Esophagus muscularis mucosa (tissue), 4 donors: ENCODE data around the gene OR6B2. TPM values are rescaled to one million over a fixed set of nuclear protein-coding genes. Genes with fewer than 3 reads are reported as not detected.
A peak's percentile ranks its signal among the peaks of the same experiment; 100 is the strongest.

ENCODE experiments used
- DNase-seq: peaks from one replicate; pipeline ENCODE4 v3.0.0-alpha.2; 2017; ENCODE audit errors: extremely low spot score
- H3K27ac ChIP-seq, 4 donors: fragments of 200-600 bp; sonication (generic); replicated peaks in 1 of 4; 1 replicate in 3 of 4; 2 replicates in 1 of 4; pipeline ENCODE4 v1.5.1; 2016 to 2019; ENCODE audit warnings: mild to moderate bottlenecking in 1 of 4
- H3K27me3 ChIP-seq, 4 donors: fragments of 200-600 bp; sonication (generic); one replicate each; pipeline versions ENCODE4 v1.5.1 to v1.6.0; 2016 to 2019
- H3K36me3 ChIP-seq, 4 donors: fragments of 200-600 bp; sonication (generic); one replicate each; pipeline ENCODE4 v1.5.1; 2016 to 2019
- H3K4me1 ChIP-seq, 4 donors: fragments of 200-600 bp; sonication (generic); one replicate each; pipeline ENCODE4 v1.5.1; 2016 to 2019
- H3K4me3 ChIP-seq, 4 donors: fragments of 200-600 bp; sonication (generic); 1 replicate in 2 of 4; 2 replicates in 2 of 4; pipeline ENCODE4 v1.5.1; 2016 to 2019; ENCODE audit warnings: mild to moderate bottlenecking in 4 of 4, moderate library complexity in 1 of 4
- H3K9me3 ChIP-seq, 4 donors: fragments of 200-600 bp; sonication (generic); 1 replicate in 3 of 4; 2 replicates in 1 of 4; pipeline ENCODE4 v1.5.1; 2016 to 2019
- EP300 ChIP-seq: sonication (generic); formaldehyde crosslinking; IDR thresholded peaks from one replicate; pipeline ENCODE4 v1.6.1; 2017; ENCODE audit warnings: antibody characterized with exemption
- POLR2A ChIP-seq: fragments of 450-650 bp; IDR thresholded peaks from one replicate; pipeline ENCODE4 v1.6.1; 2017; ENCODE audit warnings: antibody characterized with exemption, moderate library complexity, mild to moderate bottlenecking, low read depth
- POLR2AphosphoS5 ChIP-seq, 2 donors: sonication (generic); formaldehyde crosslinking; IDR thresholded peaks; one replicate each; pipeline ENCODE4 v1.6.1; 2017; ENCODE audit warnings: antibody characterized with exemption in 2 of 2
- WGBS: methylation state at CpG from one replicate; pipeline ENCODE4 v1.1.5; 2018; 5-methylcytosine and 5-hydroxymethylcytosine counted together
- intact Hi-C: fragments of 100-400 bp; cut with DNase I; formaldehyde crosslinking; loops from one replicate; pipeline ENCODE4 v1.15.1; 2023
- total RNA-seq, 4 donors: library from RNA; depleted of rRNA; stranded (reverse); fragments of >200 nt; gene quantifications; one replicate each; pipeline versions ENCODE4 v1.1.0 to v1.2.1, GENCODE V29; 2016
- TF ChIP-seq, protein P1 (sequence below), 3 experiments: fragments of 200-600 bp in 2 of 3; fragments of 450-650 bp in 1 of 3; sonication (generic) in 2 of 3; IDR thresholded peaks; one replicate each; pipeline ENCODE4 v1.5.1; 2017 to 2019; ENCODE audit warnings: antibody characterized with exemption in 3 of 3, mild to moderate bottlenecking in 2 of 3, moderate library complexity in 1 of 3

The OR6B2 gene
- total RNA-seq, 4 donors from 2014 or later, result not detected

DNA sequence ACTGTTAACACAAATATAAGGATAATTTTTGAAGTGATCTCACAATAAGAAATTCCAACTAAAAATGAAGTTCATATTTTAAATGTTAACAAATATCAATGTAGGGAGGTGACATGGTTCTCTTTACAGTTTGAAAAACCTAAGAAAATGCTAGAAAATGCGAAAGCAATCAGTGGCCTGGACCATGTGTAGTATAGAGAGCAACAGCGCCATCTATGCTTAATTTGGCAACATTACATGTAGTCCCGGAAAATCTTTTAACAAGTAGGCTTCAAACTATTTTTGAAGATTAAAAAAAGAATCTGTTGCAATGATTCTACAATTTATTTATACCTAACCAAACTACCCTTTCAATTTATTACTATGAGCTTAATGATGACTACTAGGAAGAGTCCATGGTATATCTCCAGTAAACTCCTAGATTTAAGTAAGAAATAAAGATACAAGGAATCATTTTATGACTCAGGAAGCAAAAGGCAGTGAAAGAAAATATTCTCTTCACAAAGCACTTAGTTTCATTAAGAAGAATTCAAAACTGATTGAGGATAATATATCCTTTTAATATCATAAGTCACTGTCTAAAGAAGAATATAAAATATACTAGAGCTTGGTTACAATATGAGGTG, 38.4 kb downstream of the OR6B2 start:
- intact Hi-C loops, result loop anchor here (2.0 to 10.0 kb wide), 2 partner anchors 55 to 957 kb away; no protein-coding TSS in a partner anchor
- H3K27me3 ChIP-seq, result no peaks in the 10 kb centered on the region
- no peaks in the 10 kb centered on the region for H3K9me3 ChIP-seq
- H3K27ac ChIP-seq, result peak overlapping the region in 3 of 4 donors; percentile 43 to 66 (median 60)
- DNase-seq, result no peak
- TF ChIP-seq, protein P1, sequence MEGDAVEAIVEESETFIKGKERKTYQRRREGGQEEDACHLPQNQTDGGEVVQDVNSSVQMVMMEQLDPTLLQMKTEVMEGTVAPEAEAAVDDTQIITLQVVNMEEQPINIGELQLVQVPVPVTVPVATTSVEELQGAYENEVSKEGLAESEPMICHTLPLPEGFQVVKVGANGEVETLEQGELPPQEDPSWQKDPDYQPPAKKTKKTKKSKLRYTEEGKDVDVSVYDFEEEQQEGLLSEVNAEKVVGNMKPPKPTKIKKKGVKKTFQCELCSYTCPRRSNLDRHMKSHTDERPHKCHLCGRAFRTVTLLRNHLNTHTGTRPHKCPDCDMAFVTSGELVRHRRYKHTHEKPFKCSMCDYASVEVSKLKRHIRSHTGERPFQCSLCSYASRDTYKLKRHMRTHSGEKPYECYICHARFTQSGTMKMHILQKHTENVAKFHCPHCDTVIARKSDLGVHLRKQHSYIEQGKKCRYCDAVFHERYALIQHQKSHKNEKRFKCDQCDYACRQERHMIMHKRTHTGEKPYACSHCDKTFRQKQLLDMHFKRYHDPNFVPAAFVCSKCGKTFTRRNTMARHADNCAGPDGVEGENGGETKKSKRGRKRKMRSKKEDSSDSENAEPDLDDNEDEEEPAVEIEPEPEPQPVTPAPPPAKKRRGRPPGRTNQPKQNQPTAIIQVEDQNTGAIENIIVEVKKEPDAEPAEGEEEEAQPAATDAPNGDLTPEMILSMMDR (IDR thresholded peaks at IDR 0.05), result peak; percentile 83 to 86 (median 84)
- TF ChIP-seq EP300, result no peak
- no peak for TF ChIP-seq POLR2AphosphoS5 (IDR thresholded peaks at IDR 0.05)
- no peak for TF ChIP-seq POLR2A
- 5% methylated on average over 3 of the region's 3 CpGs for WGBS
- H3K36me3 ChIP-seq, result peaks cover 19 to 66% (median 44%) of the 10 kb centered on the region in 4 donors
- H3K4me1 ChIP-seq, result peaks cover 0 to 16% (median 13%) of the 10 kb centered on the region in 4 donors
- peak overlapping the region in 2 of 4 donors; percentile 4 to 7 for H3K4me3 ChIP-seq

DNA sequence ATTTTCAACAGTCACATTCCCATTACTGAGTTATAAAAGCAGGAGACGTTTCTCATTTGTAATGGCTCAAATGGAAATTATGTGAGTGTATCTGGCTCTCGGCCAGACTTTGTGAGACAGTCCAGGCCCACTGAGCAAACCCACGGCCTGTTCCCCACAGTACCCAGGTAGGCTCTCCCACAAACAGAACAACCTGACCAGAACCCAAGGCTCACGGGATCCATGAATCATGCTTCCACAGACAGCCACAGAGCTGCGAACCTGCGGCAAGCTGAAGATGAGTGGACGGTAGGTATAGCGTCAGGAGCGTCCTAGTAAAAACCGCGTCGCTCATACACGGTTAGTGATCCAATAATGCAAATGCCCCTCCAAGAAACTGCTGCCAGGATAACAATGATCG, 39.3 kb downstream of the OR6B2 start:
- Histone ChIP-seq H3K27me3 (no peaks in the 10 kb centered on the region), H3K36me3 (peaks cover 25 to 68% (median 49%) of the 10 kb centered on the region in 4 donors), H3K27ac (peak overlapping the region; percentile 40 to 66 (median 52)), H3K4me1 (peaks cover 0 to 16% (median 13%) of the 10 kb centered on the region in 4 donors), H3K4me3 (peak overlapping the region in 2 of 4 donors; percentile 4 to 7), H3K9me3 (no peaks in the 10 kb centered on the region)
- intact Hi-C loops, result loop anchor here (10.0 kb wide), 1 partner anchor 956 kb away; no protein-coding TSS in a partner anchor
- WGBS, result 66% methylated on average over 12 of the region's 14 CpGs
- no peak for TF ChIP-seq EP300
- peak; percentile 45 to 47 for TF ChIP-seq POLR2AphosphoS5 (IDR thresholded peaks at IDR 0.05)
- DNase-seq, result no peak

DNA sequence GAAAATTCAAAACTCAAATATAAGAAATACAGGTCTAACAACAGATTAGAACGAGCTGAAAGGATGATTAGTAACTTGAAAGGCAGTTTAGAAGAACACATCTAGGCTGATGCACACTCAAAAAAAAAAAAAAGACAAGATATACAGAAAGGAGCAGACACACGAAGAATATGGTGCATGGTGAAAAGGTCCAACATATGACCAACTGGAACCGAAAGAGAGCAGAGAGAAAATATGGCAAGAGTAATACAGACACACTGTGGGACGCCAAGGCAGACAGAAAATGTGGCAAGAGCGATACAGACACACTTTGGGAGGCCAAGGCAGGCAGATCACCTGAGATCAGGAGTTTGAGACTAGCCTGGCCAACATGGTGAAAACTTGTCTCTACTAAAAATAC, 44.9 kb downstream of the OR6B2 start:
- Histone ChIP-seq H3K36me3 (peaks cover 31 to 89% (median 75%) of the 10 kb centered on the region in 4 donors), H3K27ac (no peak overlapping the region), H3K4me1 (peaks cover 0 to 2% (median 1%) of the 10 kb centered on the region in 4 donors), H3K4me3 (no peak overlapping the region), H3K9me3 (no peaks in the 10 kb centered on the region), H3K27me3 (no peaks in the 10 kb centered on the region)
- TF ChIP-seq POLR2A (no peak), EP300 (no peak), POLR2AphosphoS5 (IDR thresholded peaks at IDR 0.05) (no peak)
- TF ChIP-seq, protein P1 (IDR thresholded peaks at IDR 0.05), result no peak
- intact Hi-C loops, result loop anchor here (5.0 kb wide), 1 partner anchor 38 kb away; no protein-coding TSS in a partner anchor
- 94% methylated on average over 5 of the region's 5 CpGs for WGBS
- no peak for DNase-seq

DNA sequence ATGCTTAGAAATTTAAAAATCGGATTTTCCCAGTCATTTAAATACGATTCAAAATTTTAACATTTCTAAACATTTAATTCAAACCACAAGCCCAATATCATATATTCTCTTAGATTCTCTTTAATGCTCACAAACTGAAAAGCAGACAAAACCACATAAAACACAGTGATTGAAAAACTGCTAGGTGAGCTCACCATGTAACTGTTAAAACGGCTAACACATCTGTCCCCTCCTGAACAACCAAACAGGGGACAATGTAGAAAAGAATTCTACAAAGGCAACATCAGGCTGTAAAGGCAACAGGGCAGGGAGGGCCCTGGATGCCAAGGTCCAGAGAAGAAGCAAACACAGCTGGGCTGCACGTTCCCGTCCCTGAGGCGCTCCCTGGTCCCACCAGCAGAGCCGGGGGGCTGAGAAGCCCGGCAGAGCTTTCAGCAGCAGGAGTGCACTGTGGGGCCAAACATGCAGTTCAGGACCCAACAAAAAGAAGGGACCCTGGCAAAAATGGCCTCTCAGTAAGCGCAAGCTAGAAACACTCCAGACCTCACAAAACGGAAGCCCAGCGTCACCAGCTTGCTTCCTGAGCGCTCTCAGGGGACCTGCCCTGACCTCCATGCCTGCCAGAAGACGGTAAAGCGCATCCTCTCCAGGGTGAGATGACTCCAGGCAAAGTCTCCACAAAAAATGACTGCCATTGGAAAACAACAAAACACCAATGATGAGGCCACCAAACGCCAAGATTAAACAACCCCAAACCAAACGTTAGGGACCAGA, 45.6 kb downstream of the OR6B2 start:
- H3K4me1 ChIP-seq, result peaks cover 0 to 4% (median 0%) of the 10 kb centered on the region in 4 donors
- intact Hi-C loops, result loop anchor here (5.0 kb wide), 1 partner anchor 37 kb away; no protein-coding TSS in a partner anchor
- no peaks in the 10 kb centered on the region for H3K9me3 ChIP-seq
- no peak for DNase-seq
- no peak for TF ChIP-seq POLR2A
- no peak for TF ChIP-seq POLR2AphosphoS5 (IDR thresholded peaks at IDR 0.05)
- TF ChIP-seq, protein P1 (IDR thresholded peaks at IDR 0.05), result no peak
- TF ChIP-seq EP300, result no peak
- H3K36me3 ChIP-seq, result peaks cover 28 to 89% (median 74%) of the 10 kb centered on the region in 4 donors
- WGBS, result 93% methylated on average over 16 of the region's 16 CpGs
- H3K27ac ChIP-seq, result no peak overlapping the region
- no peaks in the 10 kb centered on the region for H3K27me3 ChIP-seq
- no peak overlapping the region for H3K4me3 ChIP-seq
